ENCODE data around the gene GRIK3.

Gene GRIK3

GRCh38 chr1:36857754-36858153 is 176.6 kb downstream of the GRIK3 start:
- no peak for DNase-seq (ENCODE audit: low read depth, low spot score)

GRCh38 chr1:36855699-36856494 is 178.4 kb downstream of the GRIK3 start:
- no peak for DNase-seq (ENCODE audit: low read depth, low spot score)

- DNase-seq (ENCODE audit: low read depth, low spot score) = no peak
Observed at GRCh38 chr1:36853638-36854037, 180.7 kb downstream of the GRIK3 start.

- no peak for DNase-seq (ENCODE audit: low read depth, low spot score)
Observed at GRCh38 chr1:36852586-36852985, 181.7 kb downstream of the GRIK3 start.

- no peak for DNase-seq (ENCODE audit: low read depth, low spot score)
Observed at GRCh38 chr1:36851595-36851994, 182.7 kb downstream of the GRIK3 start.

GRCh38 chr1:36851087-36851486 is 183.2 kb downstream of the GRIK3 start:
- DNase-seq (ENCODE audit: low read depth, low spot score) = no peak

GRCh38 chr1:36849956-36850355 is 184.4 kb downstream of the GRIK3 start:
- DNase-seq (ENCODE audit: low read depth, low spot score) = no peak

GRCh38 chr1:36847761-36848160 is 186.6 kb downstream of the GRIK3 start:
- DNase-seq (ENCODE audit: low read depth, low spot score) = no peak

GRCh38 chr1:36847186-36847585 is 187.1 kb downstream of the GRIK3 start:
- no peak for DNase-seq (ENCODE audit: low read depth, low spot score)

GRCh38 chr1:36846357-36846756 is 188.0 kb downstream of the GRIK3 start:
- no peak for DNase-seq (ENCODE audit: low read depth, low spot score)

- DNase-seq (ENCODE audit: low read depth, low spot score) = no peak
Observed at GRCh38 chr1:36845802-36846201, 188.5 kb downstream of the GRIK3 start.

- DNase-seq (ENCODE audit: low read depth, low spot score) = no peak
Observed at GRCh38 chr1:36844917-36845316, 189.4 kb downstream of the GRIK3 start.

- DNase-seq (ENCODE audit: low read depth, low spot score) = no peak
Observed at GRCh38 chr1:36843906-36844610, 190.3 kb downstream of the GRIK3 start.

- no peak for DNase-seq (ENCODE audit: low read depth, low spot score)
Observed at GRCh38 chr1:36843027-36843426, 191.3 kb downstream of the GRIK3 start.

- DNase-seq (ENCODE audit: low read depth, low spot score) = no peak
Observed at GRCh38 chr1:36842448-36842847, 191.9 kb downstream of the GRIK3 start.

- no peak for DNase-seq (ENCODE audit: low read depth, low spot score)
Observed at GRCh38 chr1:36839485-36839884, 194.8 kb downstream of the GRIK3 start.

- DNase-seq (ENCODE audit: low read depth, low spot score) = no peak
Observed at GRCh38 chr1:36838888-36839287, 195.4 kb downstream of the GRIK3 start.

GRCh38 chr1:36836916-36837315 is 197.4 kb downstream of the GRIK3 start:
- DNase-seq (ENCODE audit: low read depth, low spot score) = no peak

- DNase-seq (ENCODE audit: low read depth, low spot score) = no peak
Observed at GRCh38 chr1:36836196-36836883, 198.0 kb downstream of the GRIK3 start.

- no peak for DNase-seq (ENCODE audit: low read depth, low spot score)
Observed at GRCh38 chr1:36835696-36836095, 198.6 kb downstream of the GRIK3 start.

- DNase-seq (ENCODE audit: low read depth, low spot score) = no peak
Observed at GRCh38 chr1:36835017-36835695, 199.2 kb downstream of the GRIK3 start.

- DNase-seq (ENCODE audit: low read depth, low spot score) = no peak
Observed at GRCh38 chr1:36834586-36834985, 199.7 kb downstream of the GRIK3 start.

Data from smooth muscle cell of the brain vasculature (primary cell).